HCT116 (cell line): Measurements from ENCODE around the gene TMEM89.

Experiments used
- ELF1 ChIP-seq: IDR thresholded peaks from 2 replicates; pipeline ENCODE4 v1.6.1; 2012; ENCODE audit warnings: low read depth, borderline replicate concordance
- EZH2 ChIP-seq: fragments of 200-600 bp; sonication (generic); IDR thresholded peaks from 2 replicates; pipeline ENCODE4 v1.6.1; 2017; ENCODE audit warnings: antibody characterized with exemption, mixed run types
- EZH2phosphoT487 ChIP-seq: fragments of 200-600 bp; IDR thresholded peaks from 2 replicates; pipeline ENCODE4 v1.6.1; 2018; ENCODE audit warnings: antibody characterized with exemption, borderline replicate concordance
- JUND ChIP-seq: IDR thresholded peaks from 2 replicates; pipeline ENCODE4 v1.6.1; 2012
- POLR2A ChIP-seq: IDR thresholded peaks from 2 replicates; pipeline ENCODE4 v1.7.0; 2011; ENCODE audit warnings: borderline replicate concordance; ENCODE audit not compliant: insufficient read depth, insufficient read length; ENCODE audit errors: extremely low read depth
- POLR2AphosphoS5 ChIP-seq: IDR thresholded peaks from 2 replicates; pipeline ENCODE4 v1.6.1; 2011; ENCODE audit warnings: mild to moderate bottlenecking, low read depth, low read length, moderate library complexity
- RAD21 ChIP-seq: IDR thresholded peaks from 2 replicates; pipeline ENCODE4 v1.6.1; 2012; ENCODE audit warnings: low read depth, mild to moderate bottlenecking
- SP1 ChIP-seq: IDR thresholded peaks from 2 replicates; pipeline ENCODE4 v1.6.1; 2012; ENCODE audit warnings: low read depth
- ZNF274 ChIP-seq: fragments of 200-500 bp; sonication (Bioruptor generic); IDR thresholded peaks from 2 replicates; pipeline ENCODE4 v1.6.1; 2014; ENCODE audit warnings: mild to moderate bottlenecking, low read depth, low read length, inconsistent platforms
- TF ChIP-seq, protein P1 (sequence below), 3 experiments: fragments of 200-600 bp in 1 of 3; sonication (generic) in 1 of 3; IDR thresholded peaks in 2 of 3; conservative IDR thresholded peaks in 1 of 3; 2 replicates each; pipeline ENCODE4 v1.5.1; 2012 to 2017; ENCODE audit warnings: low read depth in 2 of 3, low read length in 2 of 3, antibody characterized with exemption in 1 of 3, borderline replicate concordance in 1 of 3, control low read depth in 1 of 3, mild to moderate bottlenecking in 1 of 3, mixed read lengths in 1 of 3, mixed run types in 1 of 3, moderate library complexity in 1 of 3; ENCODE audit not compliant: insufficient read depth in 1 of 3
- TF ChIP-seq, protein P2 (sequence below): IDR thresholded peaks from 2 replicates; pipeline ENCODE4 v1.6.1; 2012
- TF ChIP-seq, protein P3 (sequence below): IDR thresholded peaks from 2 replicates; pipeline ENCODE4 v1.6.1; 2012
- TF ChIP-seq, protein P4 (sequence below): IDR thresholded peaks from 2 replicates; pipeline ENCODE4 v1.6.1; 2011; ENCODE audit warnings: mild to moderate bottlenecking, low read length, moderate library complexity; ENCODE audit not compliant: insufficient replicate concordance; ENCODE audit errors: extremely low read depth
- TF ChIP-seq, protein P5 (sequence below): IDR thresholded peaks from 2 replicates; pipeline ENCODE4 v1.6.1; 2012; ENCODE audit warnings: low read depth

DNA sequence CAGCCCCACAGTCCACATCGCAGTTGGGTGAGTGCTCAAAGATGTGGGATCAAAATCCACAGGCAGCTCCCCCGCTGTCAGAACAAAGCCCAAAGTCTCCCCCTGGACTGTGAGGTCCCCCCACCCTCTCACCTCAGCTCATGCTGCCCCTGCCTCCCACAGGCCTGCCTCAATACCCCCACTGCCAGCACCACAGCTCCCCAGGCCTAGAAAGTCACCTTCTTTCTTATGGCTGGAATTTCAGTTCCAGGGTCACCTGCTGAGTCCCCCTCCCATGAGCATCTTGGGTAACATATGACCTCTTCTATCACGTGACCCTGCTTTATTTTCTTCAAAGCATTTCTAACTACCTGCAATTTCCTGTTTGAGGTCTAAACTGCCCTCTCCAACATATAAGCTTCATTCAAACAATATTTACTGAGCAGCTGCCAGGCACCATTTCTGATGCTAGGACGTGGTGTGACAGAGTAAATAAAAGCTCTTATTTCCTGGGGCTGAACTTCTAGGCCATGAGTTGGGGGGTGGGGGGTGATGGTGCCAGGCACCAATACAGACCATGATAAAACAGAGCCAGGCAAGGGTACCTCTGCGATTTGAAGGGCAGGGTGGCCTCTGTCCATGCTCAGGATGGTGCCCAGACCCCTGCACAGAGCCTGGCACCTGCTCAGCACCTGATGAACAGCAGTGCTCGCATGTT lies 2.4 kb upstream of the TMEM89 start:
- no peak for TF ChIP-seq POLR2A
- no peak for TF ChIP-seq SP1
- TF ChIP-seq, protein P1, sequence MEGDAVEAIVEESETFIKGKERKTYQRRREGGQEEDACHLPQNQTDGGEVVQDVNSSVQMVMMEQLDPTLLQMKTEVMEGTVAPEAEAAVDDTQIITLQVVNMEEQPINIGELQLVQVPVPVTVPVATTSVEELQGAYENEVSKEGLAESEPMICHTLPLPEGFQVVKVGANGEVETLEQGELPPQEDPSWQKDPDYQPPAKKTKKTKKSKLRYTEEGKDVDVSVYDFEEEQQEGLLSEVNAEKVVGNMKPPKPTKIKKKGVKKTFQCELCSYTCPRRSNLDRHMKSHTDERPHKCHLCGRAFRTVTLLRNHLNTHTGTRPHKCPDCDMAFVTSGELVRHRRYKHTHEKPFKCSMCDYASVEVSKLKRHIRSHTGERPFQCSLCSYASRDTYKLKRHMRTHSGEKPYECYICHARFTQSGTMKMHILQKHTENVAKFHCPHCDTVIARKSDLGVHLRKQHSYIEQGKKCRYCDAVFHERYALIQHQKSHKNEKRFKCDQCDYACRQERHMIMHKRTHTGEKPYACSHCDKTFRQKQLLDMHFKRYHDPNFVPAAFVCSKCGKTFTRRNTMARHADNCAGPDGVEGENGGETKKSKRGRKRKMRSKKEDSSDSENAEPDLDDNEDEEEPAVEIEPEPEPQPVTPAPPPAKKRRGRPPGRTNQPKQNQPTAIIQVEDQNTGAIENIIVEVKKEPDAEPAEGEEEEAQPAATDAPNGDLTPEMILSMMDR (IDR thresholded peaks at IDR 0.05 in 2 of 3, conservative IDR thresholded peaks at IDR 0.05 in 1 of 3; ENCODE audit: borderline replicate concordance in 1 of 3, insufficient read depth in 1 of 3, low read depth in 2 of 3, low read length in 2 of 3), result no peak
- TF ChIP-seq POLR2AphosphoS5, result no peak
- no peak for TF ChIP-seq JUND
- TF ChIP-seq, protein P2, sequence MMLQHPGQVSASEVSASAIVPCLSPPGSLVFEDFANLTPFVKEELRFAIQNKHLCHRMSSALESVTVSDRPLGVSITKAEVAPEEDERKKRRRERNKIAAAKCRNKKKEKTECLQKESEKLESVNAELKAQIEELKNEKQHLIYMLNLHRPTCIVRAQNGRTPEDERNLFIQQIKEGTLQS, result no peak
- TF ChIP-seq ELF1, result no peak
- TF ChIP-seq, protein P3, sequence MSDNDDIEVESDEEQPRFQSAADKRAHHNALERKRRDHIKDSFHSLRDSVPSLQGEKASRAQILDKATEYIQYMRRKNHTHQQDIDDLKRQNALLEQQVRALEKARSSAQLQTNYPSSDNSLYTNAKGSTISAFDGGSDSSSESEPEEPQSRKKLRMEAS, result no peak
- TF ChIP-seq, protein P4, sequence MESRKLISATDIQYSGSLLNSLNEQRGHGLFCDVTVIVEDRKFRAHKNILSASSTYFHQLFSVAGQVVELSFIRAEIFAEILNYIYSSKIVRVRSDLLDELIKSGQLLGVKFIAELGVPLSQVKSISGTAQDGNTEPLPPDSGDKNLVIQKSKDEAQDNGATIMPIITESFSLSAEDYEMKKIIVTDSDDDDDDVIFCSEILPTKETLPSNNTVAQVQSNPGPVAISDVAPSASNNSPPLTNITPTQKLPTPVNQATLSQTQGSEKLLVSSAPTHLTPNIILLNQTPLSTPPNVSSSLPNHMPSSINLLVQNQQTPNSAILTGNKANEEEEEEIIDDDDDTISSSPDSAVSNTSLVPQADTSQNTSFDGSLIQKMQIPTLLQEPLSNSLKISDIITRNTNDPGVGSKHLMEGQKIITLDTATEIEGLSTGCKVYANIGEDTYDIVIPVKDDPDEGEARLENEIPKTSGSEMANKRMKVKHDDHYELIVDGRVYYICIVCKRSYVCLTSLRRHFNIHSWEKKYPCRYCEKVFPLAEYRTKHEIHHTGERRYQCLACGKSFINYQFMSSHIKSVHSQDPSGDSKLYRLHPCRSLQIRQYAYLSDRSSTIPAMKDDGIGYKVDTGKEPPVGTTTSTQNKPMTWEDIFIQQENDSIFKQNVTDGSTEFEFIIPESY, result no peak
- TF ChIP-seq ZNF274, result no peak
- TF ChIP-seq EZH2, result no peak
- TF ChIP-seq, protein P5, sequence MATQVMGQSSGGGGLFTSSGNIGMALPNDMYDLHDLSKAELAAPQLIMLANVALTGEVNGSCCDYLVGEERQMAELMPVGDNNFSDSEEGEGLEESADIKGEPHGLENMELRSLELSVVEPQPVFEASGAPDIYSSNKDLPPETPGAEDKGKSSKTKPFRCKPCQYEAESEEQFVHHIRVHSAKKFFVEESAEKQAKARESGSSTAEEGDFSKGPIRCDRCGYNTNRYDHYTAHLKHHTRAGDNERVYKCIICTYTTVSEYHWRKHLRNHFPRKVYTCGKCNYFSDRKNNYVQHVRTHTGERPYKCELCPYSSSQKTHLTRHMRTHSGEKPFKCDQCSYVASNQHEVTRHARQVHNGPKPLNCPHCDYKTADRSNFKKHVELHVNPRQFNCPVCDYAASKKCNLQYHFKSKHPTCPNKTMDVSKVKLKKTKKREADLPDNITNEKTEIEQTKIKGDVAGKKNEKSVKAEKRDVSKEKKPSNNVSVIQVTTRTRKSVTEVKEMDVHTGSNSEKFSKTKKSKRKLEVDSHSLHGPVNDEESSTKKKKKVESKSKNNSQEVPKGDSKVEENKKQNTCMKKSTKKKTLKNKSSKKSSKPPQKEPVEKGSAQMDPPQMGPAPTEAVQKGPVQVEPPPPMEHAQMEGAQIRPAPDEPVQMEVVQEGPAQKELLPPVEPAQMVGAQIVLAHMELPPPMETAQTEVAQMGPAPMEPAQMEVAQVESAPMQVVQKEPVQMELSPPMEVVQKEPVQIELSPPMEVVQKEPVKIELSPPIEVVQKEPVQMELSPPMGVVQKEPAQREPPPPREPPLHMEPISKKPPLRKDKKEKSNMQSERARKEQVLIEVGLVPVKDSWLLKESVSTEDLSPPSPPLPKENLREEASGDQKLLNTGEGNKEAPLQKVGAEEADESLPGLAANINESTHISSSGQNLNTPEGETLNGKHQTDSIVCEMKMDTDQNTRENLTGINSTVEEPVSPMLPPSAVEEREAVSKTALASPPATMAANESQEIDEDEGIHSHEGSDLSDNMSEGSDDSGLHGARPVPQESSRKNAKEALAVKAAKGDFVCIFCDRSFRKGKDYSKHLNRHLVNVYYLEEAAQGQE, result no peak
- no peak for TF ChIP-seq RAD21
- no peak for TF ChIP-seq EZH2phosphoT487
